ENCODE measurements around the gene ACOX3.

- TF ChIP-seq CTCF (IDR thresholded peaks at IDR 0.05; ENCODE audit: control extremely low read depth in 1 of 3, insufficient read depth in 1 of 3, low read depth in 1 of 3, low read length in 3 of 3) (no peak), RFX5 (IDR thresholded peaks at IDR 0.05; ENCODE audit: borderline replicate concordance, low read depth, low read length) (no peak), JUN (IDR thresholded peaks at IDR 0.05; ENCODE audit: low read depth, low read length) (no peak), JUND (IDR thresholded peaks at IDR 0.05; ENCODE audit: low read length) (no peak), SRF (IDR thresholded peaks at IDR 0.05; ENCODE audit: low read depth, low read length) (no peak), EZH2 (IDR thresholded peaks at IDR 0.05; ENCODE audit: low read depth, low read length, severe bottlenecking) (no peak), POLR2A (IDR thresholded peaks at IDR 0.05; ENCODE audit: control extremely low read depth in 1 of 2, low read depth in 2 of 2, low read length in 2 of 2) (no peak), FOSL1 (IDR thresholded peaks at IDR 0.05; ENCODE audit: insufficient read depth, low read depth, low read length) (no peak), CHD2 (IDR thresholded peaks at IDR 0.05; ENCODE audit: low read length) (no peak), E2F6 (IDR thresholded peaks at IDR 0.05) (no peak), GABPA (IDR thresholded peaks at IDR 0.05; ENCODE audit: borderline replicate concordance, insufficient read depth, low read length) (no peak)
Observed at GRCh38 chr4:8352368-8353157, 88.0 kb downstream of the ACOX3 start.
